NCI-H69 (cell line): ENCODE data around the gene RASGRF1.

Experiments used
- DNase-seq: peaks from one replicate; lab custom pipeline; 2025; lab: John Stamatoyannopoulos, UW

Gene RASGRF1

GRCh38 chr15:79066391-79067071 lies 24.0 kb downstream of the RASGRF1 start:
- no peak for DNase-seq

GRCh38 chr15:79065706-79066376 lies 24.7 kb downstream of the RASGRF1 start:
- DNase-seq: no peak

- DNase-seq: no peak
Measured at GRCh38 chr15:79065361-79065705, 25.2 kb downstream of the RASGRF1 start.

GRCh38 chr15:79064496-79064895 lies 26.1 kb downstream of the RASGRF1 start:
- DNase-seq: no peak

- no peak for DNase-seq
Measured at GRCh38 chr15:79060175-79060574, 30.4 kb downstream of the RASGRF1 start.

GRCh38 chr15:79059081-79059572 lies 31.5 kb downstream of the RASGRF1 start:
- DNase-seq: no peak

GRCh38 chr15:79058260-79058850 lies 32.2 kb downstream of the RASGRF1 start:
- no peak for DNase-seq

GRCh38 chr15:79057050-79057449 lies 33.5 kb downstream of the RASGRF1 start:
- DNase-seq: no peak

GRCh38 chr15:79054350-79054749 lies 36.2 kb downstream of the RASGRF1 start:
- DNase-seq: no peak

GRCh38 chr15:79053894-79054293 lies 36.7 kb downstream of the RASGRF1 start:
- DNase-seq: no peak

- no peak for DNase-seq
Measured at GRCh38 chr15:79051941-79052731, 38.4 kb downstream of the RASGRF1 start.

GRCh38 chr15:79051029-79051428 lies 39.6 kb downstream of the RASGRF1 start:
- DNase-seq: no peak

GRCh38 chr15:79050341-79050740 lies 40.2 kb downstream of the RASGRF1 start:
- DNase-seq: no peak

- DNase-seq: no peak
Measured at GRCh38 chr15:79049416-79049815, 41.2 kb downstream of the RASGRF1 start.

- no peak for DNase-seq
Measured at GRCh38 chr15:79047676-79048439, 42.7 kb downstream of the RASGRF1 start.

- no peak for DNase-seq
Measured at GRCh38 chr15:79046691-79047404, 43.7 kb downstream of the RASGRF1 start.

- no peak for DNase-seq
Measured at GRCh38 chr15:79045041-79045440, 45.5 kb downstream of the RASGRF1 start.

- no peak for DNase-seq
Measured at GRCh38 chr15:79042213-79042928, 48.2 kb downstream of the RASGRF1 start.

- DNase-seq: no peak
Measured at GRCh38 chr15:79041601-79042168, 48.9 kb downstream of the RASGRF1 start.

GRCh38 chr15:79037848-79038247 lies 52.7 kb downstream of the RASGRF1 start:
- DNase-seq: no peak
